Activated gamma-delta T cell (primary cell): Measurements from ENCODE around the gene PAM.

Experiments used
- DNase-seq: peaks from one replicate; lab custom pipeline; 2025; lab: John Stamatoyannopoulos, UW
- total RNA-seq, 2 donors: gene quantifications; one replicate each; lab custom pipeline; 2026; lab: John Stamatoyannopoulos, UW

PAM gene
- total RNA-seq: 26.9 to 45.7 reads per million in 2 donors

DNA sequence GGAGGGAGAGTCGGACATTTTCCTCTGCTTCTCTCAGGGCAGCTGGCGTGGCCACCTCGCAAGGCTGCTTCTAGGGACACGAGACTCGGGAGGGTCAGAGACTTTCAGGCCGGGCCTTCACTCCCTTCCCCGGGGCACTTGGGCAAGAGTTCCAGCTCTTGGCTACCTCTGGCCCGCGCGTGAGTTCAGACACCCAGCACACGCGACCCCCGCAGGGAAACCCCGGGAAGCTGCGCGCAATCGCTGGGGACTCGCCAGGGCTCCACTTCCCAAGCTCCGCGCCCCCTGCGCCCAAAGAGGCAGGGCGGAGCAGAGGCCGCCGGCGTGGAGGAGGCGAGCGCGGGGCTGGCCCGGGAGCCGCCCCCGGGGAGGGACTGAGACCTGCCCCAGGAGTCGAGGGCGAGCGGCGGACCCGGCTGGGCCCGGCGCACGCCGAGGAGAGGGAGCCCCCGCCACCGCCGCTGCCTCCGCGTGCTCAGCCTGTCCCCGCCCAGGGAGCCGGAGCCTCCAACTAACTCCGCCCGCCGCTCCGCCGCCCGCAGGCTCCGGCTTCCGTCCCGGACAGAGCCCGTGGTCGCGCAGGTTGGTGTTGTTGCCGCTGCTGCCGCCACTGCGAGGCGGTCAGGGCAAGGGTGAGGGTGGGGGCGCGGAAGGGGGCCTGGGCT, at the start of gene PAM:
Gene PAM (plus strand): TSS at position 539 of the 665 bp plus-strand sequence. CDS start 110,891 bp downstream, outside the sequence.
- peak; percentile 64 for DNase-seq

DNA sequence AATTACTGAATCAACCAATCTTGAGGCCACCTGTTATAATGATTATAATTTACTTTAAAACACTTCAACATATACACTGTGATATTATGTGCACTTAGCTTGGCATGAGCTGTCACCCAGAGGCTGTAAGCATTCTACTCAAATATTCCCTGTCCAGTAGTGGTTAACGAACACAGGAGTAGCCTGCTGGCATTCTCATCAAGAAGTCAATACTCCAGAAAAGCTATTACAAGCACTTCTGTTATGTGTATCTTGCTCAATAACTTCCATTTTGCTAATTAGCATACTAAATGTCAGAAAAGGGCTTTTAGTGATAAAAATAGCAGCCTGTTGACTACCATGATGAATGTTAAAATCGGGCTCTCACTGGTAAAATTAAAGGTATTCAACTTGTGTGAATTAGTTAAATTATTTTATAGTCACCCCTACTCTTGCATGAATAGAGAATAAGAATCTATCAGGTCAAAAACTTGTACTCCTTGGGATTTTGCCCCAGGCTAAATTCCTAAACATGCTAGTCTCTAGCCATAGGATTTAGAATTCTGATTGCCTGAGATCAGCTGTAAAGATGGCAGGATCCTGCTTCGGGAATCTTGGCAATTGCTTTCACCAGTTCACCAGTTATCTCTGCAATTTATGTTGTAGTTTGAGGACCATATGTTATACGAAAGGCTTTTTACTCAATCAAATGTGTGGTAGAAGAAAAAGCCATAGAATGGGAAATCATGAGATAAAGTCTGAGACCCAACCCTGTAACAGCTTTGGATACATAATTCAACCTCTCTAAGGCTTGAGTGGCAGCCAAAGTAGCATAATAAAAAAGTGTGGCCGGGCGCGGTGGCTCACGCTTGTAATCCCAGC, 43.4 kb upstream of the PAM start:
- no peak for DNase-seq

DNA sequence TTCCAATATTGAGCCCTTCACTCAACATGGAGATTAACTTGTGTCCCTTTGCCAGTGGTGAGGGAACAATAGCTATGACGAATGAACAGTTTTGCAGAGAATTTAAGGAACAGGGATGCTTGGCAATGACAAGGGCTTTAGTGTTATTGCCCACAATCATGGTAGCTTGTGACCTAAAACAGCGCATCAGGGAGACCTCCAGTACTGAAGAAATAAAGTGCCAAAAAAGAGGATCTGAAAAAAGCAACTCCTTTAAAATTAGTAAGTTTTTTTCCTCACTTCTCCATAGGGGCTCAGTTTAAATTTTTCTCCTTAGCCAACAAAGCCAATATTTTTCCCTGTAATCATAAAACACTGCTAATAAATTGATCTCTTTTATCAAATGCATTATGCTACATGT, 41.8 kb upstream of the PAM start:
- DNase-seq: no peak

DNA sequence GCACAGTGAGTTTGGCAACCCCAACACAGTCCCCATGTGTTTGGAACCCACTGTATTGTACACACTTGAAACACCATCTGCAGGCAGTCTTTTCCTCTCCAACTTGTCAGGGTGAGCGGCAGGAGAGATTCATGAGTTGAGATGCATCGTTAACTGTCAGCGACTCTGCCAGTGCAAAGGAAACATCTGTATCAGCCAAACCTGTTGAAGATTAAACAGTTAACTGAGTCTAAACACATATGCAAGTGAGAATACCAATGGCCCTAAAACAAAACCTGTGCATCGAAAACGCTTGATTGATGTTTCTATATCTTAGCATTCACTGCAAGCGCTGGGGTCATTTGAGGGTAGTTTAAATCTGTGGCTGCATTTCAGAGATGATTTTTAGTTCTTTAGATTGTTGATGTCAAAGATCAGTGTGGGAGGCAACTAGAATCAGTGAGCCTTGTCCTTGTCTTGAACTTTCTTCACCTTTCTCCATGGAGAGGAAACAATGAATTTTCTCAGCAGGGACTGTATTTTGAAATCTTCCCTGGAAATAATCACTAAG, 41.3 kb upstream of the PAM start:
- no peak for DNase-seq

DNA sequence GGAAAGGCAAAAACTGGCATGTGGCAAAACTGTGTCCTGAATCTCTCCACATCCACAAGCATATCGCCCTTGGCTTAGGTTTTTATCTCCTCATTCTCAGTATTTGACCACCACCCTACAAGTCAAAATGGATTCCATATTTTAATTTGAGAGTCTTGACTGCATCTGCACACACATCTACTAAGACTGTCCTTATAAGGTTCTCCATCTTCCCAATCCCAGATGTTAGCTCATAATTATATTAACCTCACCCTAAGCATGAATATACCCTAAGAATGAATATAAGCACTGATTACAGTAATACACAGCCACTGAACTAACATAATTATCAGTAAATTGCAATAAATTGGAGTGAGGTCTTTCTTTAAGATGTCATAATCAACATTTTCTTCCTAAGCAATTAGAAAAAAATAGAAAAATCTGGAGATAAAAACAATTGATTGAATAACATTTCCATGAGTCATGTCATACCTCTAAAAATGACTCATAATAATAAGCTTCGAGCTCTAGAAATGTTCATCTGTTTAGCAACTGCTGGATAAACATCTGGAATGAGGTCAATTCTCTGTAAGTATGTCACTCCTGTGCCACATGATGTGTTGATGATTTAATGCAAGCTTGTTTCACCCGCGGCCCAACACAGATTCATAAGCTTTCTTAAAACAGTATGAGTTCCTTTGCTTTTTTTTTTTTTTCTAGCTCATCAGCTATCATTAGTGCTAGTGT, 39.9 kb upstream of the PAM start:
- no peak for DNase-seq

DNA sequence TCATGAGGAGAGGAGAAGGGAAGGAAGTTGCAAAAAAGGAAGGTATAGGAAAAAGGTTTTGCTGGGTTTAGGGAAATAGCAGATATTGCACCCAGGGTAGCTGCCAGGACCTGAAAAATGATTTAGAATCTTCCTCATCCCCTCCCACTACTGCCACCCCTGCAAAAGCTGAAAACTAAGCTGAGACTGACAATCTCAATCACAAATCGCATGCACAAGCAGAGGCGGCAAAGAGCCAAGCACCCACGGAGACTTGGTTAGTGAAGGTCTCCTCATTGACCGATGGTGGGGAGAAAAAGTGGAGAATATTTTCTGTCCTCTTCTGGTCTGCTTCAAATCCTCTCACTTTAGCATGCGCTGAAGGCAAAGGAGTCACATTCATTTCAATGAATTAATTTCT, 39.1 kb upstream of the PAM start:
- DNase-seq: no peak

DNA sequence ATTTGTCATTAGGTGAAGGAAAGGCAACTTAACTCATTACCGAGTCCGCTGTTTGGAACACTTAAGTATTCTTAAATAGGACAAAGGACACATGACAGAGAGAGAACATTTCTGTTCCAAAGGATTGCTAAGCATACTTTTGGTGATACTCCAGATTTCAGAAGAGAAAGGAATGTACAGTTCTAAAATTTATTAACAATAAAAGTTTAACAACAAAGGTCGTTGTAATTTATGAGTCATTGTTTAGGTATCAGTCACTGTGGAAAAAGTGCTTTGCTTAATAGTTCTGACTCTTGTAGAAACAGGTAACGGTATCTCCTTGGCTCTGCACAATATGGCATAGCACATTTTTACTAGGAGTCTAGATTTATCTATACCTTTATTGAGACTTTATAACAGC, 36.3 kb upstream of the PAM start:
- DNase-seq: no peak

DNA sequence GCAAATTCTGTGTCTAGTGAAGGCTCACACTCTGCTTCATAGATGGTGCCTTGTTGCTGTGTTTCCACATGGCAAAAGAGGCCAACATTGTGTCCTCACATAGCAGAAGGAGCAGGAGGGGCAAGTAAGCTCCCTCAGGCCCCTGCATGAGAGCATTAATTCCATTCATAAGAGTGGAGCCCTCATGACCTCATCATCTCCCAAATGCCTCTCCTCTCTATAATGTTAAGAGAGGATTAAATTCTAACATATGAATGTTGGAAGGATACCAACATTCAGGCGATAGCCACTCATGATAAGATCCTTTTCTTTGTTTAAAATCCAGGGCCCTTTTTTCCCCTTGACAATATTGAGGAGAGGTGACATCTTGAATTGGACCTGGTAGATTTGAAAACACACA, 35.2 kb upstream of the PAM start:
- no peak for DNase-seq

DNA sequence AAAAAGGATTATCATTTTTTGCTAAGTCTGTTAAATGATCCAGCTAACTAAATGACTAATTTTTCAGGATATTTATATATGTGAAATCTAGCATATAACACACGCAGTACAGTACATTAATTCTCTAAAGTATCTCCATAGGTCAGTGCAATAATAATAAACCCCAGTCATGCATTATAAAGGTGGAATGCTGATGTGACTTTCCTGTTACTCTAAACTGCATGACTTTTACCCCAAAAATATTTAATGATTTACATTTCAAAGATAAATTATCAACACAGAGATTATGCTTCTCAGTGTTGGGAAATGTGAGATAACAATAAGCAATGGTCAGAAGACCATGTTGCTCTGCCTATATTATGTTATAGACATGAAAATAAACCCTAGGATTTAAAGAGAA, 34.1 kb upstream of the PAM start:
- DNase-seq: no peak

DNA sequence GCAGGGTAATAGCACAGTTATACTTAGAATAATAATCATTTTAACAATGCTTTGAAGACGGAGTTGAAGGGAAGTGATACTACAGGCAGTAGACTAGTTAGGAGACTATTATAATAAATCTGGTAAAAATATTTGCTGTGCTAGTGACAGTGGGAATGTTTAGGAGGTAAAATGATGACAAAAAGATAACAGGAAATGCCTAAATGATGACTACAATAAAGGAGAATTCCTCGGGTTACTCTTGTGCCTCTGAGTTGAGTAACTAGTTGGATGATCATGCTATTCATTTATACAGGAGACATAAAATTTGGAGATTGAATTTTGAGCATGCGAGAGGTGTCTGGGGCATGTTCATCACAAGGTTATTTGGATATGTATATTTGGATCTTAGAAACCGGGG, 32.2 kb upstream of the PAM start:
- DNase-seq: no peak

DNA sequence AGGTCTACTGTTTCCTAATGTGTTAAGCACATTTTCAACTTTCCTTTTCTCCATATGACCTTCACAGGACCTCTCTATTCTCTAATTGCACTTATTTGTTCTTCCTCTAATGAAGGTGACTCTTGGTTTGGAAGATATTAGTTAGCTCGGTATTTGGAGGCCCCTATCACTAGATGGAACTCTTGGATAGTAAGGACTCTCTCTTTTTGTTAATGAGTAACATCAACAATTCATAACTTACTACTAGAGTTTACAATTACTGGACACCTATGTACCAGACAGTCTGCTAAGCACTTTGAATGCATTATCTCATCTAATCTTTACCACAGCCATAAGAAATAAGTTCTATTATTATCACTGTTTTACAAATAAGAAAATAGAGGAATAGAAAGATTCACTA, 23.4 kb upstream of the PAM start:
- DNase-seq: no peak

DNA sequence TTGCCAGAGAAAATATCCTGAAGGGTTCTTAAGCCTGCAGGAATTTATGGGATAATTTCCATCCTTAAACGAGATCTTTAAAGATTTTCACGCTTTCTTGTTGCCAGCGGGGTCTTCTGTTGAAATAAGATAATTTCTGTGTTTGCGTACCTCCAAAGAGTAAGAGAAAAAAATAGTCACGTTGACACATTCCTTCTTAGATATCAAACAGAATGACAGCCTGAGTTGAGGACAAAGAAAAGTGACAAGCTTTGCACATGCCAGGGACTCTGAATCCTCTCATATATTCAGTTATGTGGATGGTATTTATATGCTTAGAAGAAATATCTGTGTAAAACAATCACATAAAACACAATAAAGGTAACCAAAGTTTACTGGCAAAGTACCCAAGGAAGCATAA, 21.6 kb upstream of the PAM start:
- DNase-seq: no peak

DNA sequence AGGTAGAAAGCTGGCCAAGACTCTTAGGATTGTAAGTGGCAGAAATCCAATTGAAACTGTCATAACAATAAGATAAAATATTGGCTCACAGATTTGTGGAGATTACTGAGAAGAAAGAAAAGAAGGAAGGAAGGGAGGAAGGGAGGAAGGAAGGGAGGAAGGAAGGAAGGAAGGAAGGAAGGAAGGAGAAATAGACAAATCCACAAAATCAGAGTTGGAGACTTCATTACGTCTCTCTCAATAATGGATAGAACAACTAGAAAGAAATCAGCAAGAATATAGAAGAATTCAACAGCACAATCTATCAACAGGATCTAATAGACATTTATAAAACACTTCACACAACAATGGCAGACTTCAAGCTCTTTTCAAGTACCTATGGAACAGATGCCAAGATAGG, 17.9 kb upstream of the PAM start:
- no peak for DNase-seq

DNA sequence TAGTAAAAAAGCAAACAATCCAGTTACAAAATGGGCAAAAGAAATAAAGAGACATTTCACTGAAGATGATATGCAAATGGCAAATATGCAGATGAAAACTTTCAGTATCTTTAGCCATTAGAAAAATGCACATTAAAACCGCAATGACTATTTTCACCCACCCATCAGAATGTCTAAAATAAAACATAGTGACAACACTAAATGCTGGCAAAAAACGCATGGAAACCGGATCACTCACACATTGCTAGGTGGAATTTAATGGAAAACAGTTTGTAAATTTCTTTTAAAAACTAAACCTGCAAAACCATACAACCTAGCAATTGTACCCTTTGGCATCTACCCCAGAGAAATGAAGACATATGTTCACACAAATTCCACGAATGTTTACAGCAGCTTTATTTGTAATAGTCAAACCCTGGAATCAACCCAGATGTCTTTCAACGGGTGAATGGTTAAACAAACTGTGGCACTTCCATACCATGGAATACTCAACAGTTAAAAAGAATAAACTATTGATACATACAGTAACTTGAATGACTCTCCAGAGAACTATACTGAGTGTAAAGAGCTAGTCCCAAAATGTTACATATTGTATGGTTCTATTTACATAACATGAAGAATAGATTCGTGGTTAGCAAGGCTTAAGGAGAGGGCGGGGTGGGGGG, 17.2 kb upstream of the PAM start:
- DNase-seq: no peak

DNA sequence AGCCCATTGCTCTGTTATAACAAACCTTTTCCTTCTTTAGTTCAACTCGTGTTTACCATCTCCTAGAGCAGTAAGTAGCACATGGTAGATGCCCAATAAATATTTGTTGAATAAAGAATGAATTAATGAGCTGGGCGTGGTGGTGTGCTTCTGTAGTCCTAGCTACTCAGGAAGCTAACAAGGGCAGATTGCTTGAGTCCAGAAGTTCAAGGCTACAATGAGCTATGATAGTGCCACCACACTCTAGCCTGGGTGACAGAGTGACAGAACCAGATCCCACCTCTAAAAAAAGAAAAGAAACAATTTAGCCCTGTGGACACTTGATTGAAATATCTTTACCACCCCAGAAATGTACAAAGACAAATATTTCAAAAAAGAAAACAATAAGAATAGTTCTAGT, 14.6 kb upstream of the PAM start:
- DNase-seq: no peak

DNA sequence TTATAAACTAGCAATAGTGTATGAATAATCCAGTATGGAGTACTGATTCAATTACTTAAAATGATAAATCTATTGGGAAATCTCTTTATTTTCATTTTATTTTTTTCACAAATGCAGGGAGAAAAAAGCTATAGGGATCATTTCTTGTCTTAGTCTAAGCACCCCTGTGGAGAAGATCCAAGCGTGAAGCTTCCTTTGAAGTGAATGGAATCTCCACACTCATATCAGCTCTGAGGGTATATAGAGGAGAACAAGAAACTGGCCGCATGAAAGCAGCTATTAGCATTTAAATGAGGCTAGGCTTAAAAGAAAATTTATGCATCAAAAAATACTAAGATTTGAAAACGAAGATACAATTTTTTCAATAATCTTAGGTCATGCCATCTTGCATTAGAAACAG, 12.9 kb upstream of the PAM start:
- DNase-seq: no peak

DNA sequence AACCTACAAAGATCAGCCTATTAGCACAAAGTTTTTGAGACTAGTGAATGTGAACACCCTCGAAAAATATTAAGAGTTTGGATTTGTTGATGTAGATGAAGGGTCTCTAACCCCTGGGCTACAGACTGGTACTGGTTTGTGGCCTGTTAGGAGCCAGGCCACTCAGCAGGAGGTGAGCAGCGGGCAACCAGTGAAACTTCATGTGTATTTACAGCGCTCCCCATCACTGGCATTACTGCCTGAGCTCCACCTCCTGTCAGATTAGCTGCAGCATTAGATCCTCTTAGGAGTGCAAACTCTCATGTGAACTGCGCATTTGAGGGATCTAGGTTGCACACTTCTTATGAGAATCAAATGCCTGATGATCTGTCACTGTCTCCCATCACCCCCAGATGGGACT, 11.2 kb upstream of the PAM start:
- no peak for DNase-seq

DNA sequence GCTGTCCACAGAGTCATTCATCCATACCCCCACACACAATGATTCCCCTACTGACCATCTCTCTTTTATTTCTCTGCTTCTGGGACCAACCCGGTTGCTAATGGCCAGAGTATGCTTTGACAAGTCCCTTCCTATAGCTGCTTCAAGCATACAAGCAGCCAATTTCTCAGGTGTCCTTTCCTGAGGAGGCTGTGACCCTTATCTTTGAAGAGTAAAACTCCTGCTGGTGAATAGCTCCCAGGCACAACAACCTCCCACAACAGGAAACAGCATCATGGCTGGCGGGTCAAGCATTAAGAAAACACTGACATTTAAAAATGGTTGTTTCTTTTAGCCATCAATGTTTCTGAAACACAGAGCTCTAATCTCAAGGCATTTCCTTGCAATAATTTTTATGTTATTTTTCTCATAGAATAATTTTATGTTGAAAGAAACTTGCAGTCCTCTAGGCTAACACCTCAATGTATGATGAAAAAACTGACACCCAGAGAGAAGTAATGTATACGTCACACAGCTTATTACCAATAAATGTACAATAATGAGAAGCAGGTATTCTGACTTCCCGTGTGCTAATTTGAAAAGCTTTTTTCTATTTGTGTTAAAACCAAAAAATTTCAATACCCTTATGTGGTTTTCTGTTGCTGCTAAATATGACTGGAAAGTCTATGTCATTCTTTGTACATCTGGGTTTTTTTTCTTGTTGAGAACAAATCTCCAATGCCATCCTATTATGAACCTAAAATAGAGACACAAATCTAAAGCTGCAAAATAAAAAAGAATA, 7.5 kb upstream of the PAM start:
- DNase-seq: no peak

DNA sequence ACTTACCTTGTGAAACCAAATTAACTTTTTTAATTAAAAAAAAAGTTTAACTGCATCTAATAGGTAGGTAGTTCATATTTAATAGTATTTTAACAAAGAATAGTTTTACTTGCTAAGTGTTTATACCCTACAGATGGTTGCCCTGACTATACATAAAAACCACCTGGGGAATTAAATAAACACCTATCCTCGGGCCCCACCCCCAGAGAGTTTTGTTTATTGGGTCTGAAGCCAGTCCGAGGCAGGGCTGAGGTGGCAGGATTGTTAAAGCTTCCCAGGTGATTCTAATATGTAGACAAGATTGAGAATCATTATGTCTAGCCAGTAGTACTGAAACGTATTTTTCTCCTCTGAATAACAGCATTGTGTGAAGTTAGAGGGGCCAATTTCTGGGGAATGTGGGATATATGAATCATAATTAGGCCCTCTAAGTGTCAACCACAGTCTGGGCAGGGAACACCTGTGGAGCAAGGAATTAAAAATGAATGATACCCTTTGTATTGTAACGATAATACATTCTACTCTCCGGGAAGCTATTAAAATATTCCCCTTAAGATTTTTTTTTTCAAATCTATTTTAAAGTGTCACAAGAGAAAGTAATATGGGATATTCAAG, 5.6 kb upstream of the PAM start:
- no peak for DNase-seq

DNA sequence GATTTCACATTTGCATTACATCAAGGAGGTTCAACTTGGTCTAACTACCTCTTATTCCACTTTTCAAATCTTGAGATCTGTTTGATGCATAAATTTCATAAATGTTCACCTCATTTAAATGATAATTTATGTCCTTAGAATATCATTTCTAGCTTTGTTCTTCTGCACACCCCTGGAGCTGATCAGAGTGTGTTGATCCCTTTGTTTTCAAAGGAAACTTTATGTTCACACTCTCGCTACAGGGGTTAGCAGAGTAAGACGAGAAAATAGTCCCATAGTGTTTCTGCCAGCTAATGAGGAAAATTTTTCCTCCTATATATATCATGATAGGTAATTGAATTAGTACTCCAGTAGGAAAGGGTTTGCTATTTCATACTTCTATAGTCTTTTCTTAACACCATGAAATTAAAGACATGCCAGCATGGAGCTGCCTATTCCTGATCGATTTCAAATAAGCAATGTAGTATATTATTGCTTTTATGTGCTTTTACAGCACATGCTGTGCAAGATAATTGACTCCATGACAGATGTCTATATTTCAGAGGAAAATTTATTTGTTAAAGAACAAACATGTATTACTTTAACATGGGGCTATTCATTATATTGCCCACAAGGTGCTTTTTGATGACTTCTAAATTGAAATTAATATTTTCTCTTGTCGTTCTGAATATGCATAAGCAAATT, 4.8 kb upstream of the PAM start:
- no peak for DNase-seq
